HK-2 (cell line): ENCODE results near the gene ZNF415.
A peak's percentile ranks its signal among the peaks of the same experiment; 100 is the strongest.
"Not testable (repeated sequence)": the region's sequence is repeated elsewhere in the genome, so short reads cannot be mapped to it uniquely, and the experiment has no call there.

Source experiments
- DNase-seq: peaks from one replicate; pipeline ENCODE4 v3.0.0-alpha.2; 2018; ENCODE audit not compliant: unreplicated experiment

The ZNF415 gene

GRCh38 chr19:53102756-53103233 is 29.9 kb downstream of the ZNF415 start:
- DNase-seq = peak; percentile 55

- peak; percentile 7 for DNase-seq
Observed at GRCh38 chr19:53102206-53102755, 30.4 kb downstream of the ZNF415 start.

- no peak for DNase-seq
Observed at GRCh38 chr19:53101518-53101917, 31.2 kb downstream of the ZNF415 start.

- not testable (repeated sequence) for DNase-seq
Observed at GRCh38 chr19:53098570-53098969, 34.1 kb downstream of the ZNF415 start.

- not testable (repeated sequence) for DNase-seq
Observed at GRCh38 chr19:53096982-53097690, 35.6 kb downstream of the ZNF415 start.

GRCh38 chr19:53096579-53096978 is 36.1 kb downstream of the ZNF415 start:
- DNase-seq = not testable (repeated sequence)

- no peak for DNase-seq
Observed at GRCh38 chr19:53094754-53095575, 37.7 kb downstream of the ZNF415 start.

- DNase-seq = no peak
Observed at GRCh38 chr19:53092723-53093122, 40.0 kb downstream of the ZNF415 start.

- no peak for DNase-seq
Observed at GRCh38 chr19:53091413-53092254, 41.1 kb downstream of the ZNF415 start.

- no peak for DNase-seq
Observed at GRCh38 chr19:53088091-53088490, 44.6 kb downstream of the ZNF415 start.

GRCh38 chr19:53086949-53087348 is 45.8 kb downstream of the ZNF415 start:
- no peak for DNase-seq

GRCh38 chr19:53085496-53085895 is 47.2 kb downstream of the ZNF415 start:
- no peak for DNase-seq

- no peak for DNase-seq
Observed at GRCh38 chr19:53082929-53083328, 49.8 kb downstream of the ZNF415 start.

GRCh38 chr19:53079313-53079924 is 53.3 kb downstream of the ZNF415 start:
- no peak for DNase-seq

GRCh38 chr19:53078668-53079067 is 54.0 kb downstream of the ZNF415 start:
- DNase-seq = no peak

GRCh38 chr19:53076984-53077383 is 55.7 kb downstream of the ZNF415 start:
- no peak for DNase-seq

- DNase-seq = no peak
Observed at GRCh38 chr19:53068834-53069233, 63.9 kb downstream of the ZNF415 start.

GRCh38 chr19:53068199-53068598 is 64.5 kb downstream of the ZNF415 start:
- DNase-seq = no peak

GRCh38 chr19:53057904-53058580 is 74.7 kb downstream of the ZNF415 start:
- DNase-seq = peak; percentile 56
